D341Med (cell line): ENCODE data around the gene SPDYE18.
"Not testable (repeated sequence)": the region's sequence is repeated elsewhere in the genome, so short reads cannot be mapped to it uniquely, and the experiment has no call there.

Source experiments
- DNase-seq: peaks from one replicate; pipeline ENCODE4 v3.0.0; 2012; ENCODE audit warnings: low spot score

The SPDYE18 gene

DNA sequence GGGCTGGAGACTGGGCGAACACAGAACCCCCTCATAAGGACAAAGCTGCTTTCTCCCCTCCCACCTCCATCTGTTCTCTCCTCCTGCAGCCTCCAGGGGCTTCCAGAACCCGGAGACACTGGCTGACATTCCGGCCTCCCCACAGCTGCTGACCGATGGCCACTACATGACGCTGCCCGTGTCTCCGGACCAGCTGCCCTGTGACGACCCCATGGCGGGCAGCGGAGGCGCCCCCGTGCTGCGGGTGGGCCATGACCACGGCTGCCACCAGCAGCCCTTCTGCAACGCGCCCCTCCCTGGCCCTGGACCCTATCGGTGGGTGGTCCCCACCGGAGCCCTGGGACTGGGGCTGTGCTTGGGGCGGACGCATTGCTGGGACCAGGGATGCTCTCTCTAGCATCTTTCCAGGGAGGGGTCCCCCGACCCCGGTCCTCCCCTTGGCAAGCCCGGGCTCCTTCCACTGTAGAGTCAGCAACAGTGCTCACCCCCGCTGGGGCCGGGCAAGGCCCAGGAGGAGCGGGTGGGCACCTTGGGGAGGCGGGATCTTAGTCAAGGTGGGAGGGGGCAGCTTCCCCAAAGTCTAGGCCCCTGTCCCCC, 56.8 kb downstream of the SPDYE18 start:
- DNase-seq = not testable (repeated sequence)

DNA sequence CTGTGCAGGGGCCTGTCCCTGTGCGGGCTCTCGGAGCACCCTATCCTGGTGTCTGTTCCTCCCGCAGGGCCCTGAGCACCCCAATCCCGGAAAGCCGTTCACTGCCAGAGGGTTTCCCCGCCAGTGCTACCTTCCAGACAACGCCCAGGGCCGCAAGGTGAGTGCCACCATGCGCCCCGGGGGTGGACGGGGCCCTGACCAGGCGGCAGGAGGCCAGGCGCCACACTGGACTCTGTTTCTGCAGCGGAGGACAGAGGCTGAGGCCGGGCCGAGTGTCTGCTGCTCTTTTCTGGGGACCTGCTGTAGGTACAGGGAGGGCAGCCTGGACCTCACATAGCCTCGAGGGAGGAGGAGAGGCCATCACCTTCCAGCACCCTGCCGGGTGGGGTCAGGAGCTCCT, 58.2 kb downstream of the SPDYE18 start:
- not testable (repeated sequence) for DNase-seq

DNA sequence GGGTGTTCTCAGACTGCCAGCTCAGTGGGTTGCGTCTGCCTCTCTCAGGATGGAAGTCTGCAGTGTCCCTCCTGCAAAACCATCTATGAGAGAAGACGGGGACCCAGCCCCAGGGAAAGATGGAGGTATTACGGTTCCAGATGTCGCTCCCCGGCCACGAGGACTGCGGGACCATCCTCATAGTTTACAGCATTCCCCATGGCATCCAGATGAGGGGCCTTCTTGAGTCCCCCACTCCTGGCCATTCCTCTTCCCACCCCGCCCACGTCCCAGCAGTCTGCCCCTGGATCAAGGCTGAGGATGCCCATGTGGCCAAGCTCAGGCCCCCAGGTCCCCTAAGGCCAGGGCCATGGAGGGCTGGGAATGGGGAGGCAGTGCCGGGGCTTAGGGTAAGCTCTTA, 59.1 kb downstream of the SPDYE18 start:
- DNase-seq = not testable (repeated sequence)

DNA sequence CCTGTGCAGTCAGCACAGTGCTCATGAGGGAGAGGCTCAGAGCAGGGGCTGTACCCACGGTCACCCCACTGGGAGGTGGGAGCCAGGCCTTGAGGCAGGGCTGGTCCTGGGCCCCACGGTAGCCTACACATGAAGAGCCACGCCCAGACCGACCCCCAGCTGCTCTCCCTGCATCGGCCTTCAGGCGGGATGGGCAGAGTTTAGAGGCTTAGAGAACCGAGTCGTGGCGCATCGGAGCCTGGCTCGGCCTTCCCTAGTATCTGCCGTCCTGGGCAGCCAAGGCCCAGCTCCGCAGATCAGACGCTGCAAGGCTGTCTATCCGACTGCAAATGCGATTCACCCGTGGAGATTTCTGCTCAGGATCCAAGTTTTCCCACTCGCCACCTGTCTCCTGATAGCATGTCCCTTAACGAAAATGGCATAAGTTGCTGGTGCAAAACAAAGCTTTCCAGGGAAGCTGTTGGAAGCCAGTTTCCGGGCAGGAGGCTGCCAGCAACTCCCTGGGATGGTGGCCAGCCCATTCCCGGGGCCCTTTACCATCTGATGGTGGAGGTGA, 59.6 kb downstream of the SPDYE18 start:
- DNase-seq = not testable (repeated sequence)

DNA sequence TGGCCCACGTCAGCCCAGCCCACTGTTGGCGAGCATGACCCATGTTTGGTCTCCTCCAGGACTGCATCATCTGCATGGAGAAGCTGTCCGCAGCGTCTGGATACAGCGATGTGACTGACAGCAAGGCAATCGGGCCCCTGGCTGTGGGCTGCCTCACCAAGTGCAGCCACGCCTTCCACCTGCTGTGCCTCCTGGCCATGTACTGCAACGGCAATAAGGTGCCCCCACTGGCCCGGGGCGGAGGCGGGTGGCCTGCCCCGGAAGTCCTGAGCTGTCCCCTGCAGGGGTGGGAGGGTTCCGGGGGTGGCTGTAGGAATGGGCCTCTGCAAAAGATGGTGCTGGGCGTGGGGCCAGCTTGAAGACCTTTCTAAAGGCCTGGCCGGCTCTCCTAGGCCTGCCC, 60.3 kb downstream of the SPDYE18 start:
- not testable (repeated sequence) for DNase-seq
